Natural killer cell (primary cell): Measurements from ENCODE around the gene CBR3. TPM values are rescaled to one million over a fixed set of nuclear protein-coding genes. Genes with fewer than 3 reads are reported as not detected.
"Not testable (repeated sequence)": the region's sequence is repeated elsewhere in the genome, so short reads cannot be mapped to it uniquely, and the experiment has no call there.

Experiments
- ATAC-seq, 3 donors: fragments of 150-1000 bp in 2 of 3; fragments of 200-7000 bp in 1 of 3; cut with Tn5 transposase; 1 replicate in 1 of 3; 2 replicates in 2 of 3; pipeline ENCODE4 v1.10.0; 2021; ENCODE audit warnings: mild to moderate bottlenecking in 2 of 3, moderate library complexity in 2 of 3
- DNase-seq, 2 donors: peaks; one replicate each; pipeline versions ENCODE4 v3.0.0 to v3.0.0-alpha.2; 2013 to 2021; ENCODE audit warnings: mixed read lengths in 1 of 2
- H3K27ac ChIP-seq: one replicate; pipeline ENCODE4 v1.5.1; 2013; ENCODE audit warnings: mild to moderate bottlenecking, low read length
- H3K27me3 ChIP-seq: one replicate; pipeline ENCODE4 v1.6.1; 2013; ENCODE audit warnings: low read length; ENCODE audit not compliant: control insufficient read depth, insufficient read depth
- H3K36me3 ChIP-seq: one replicate; pipeline ENCODE4 v1.6.1; 2013; ENCODE audit warnings: low read length; ENCODE audit not compliant: control insufficient read depth, insufficient read depth
- H3K4me1 ChIP-seq: one replicate; pipeline ENCODE4 v1.6.1; 2013; ENCODE audit warnings: low read length; ENCODE audit not compliant: control insufficient read depth, insufficient read depth
- H3K4me3 ChIP-seq: one replicate; pipeline ENCODE4 v1.5.1; 2013; ENCODE audit warnings: low read length
- H3K9me3 ChIP-seq: one replicate; pipeline ENCODE4 v1.6.1; 2013; ENCODE audit warnings: low read length; ENCODE audit not compliant: control insufficient read depth, insufficient read depth
- H3K27ac Mint-ChIP-seq, 2 donors: one replicate each; pipeline ENCODE4 v1.8.0; 2022; ENCODE audit warnings: mild to moderate bottlenecking in 2 of 2, mixed read lengths in 2 of 2, moderate library complexity in 1 of 2
- H3K27me3 Mint-ChIP-seq, 2 donors: one replicate each; pipeline ENCODE4 v1.8.0; 2022; ENCODE audit warnings: low read depth in 2 of 2, mixed read lengths in 2 of 2
- H3K36me3 Mint-ChIP-seq: one replicate; pipeline ENCODE4 v1.8.0; 2022; ENCODE audit warnings: mixed read lengths
- H3K4me1 Mint-ChIP-seq, 2 donors: one replicate each; pipeline ENCODE4 v1.8.0; 2022; ENCODE audit warnings: mixed read lengths in 2 of 2
- H3K4me3 Mint-ChIP-seq: one replicate; pipeline ENCODE4 v1.8.0; 2022; ENCODE audit warnings: mild to moderate bottlenecking, moderate library complexity, mixed read lengths
- H3K9me3 Mint-ChIP-seq, 2 donors: one replicate each; pipeline ENCODE4 v1.8.0; 2022; ENCODE audit warnings: mixed read lengths in 2 of 2
- WGBS: methylation state at CpG from one replicate; pipeline ENCODE4 v1.1.7; 2013; ENCODE audit warnings: missing lambda C conversion rate; ENCODE audit not compliant: insufficient coverage; 5-methylcytosine and 5-hydroxymethylcytosine counted together
- intact Hi-C: fragments of 100-400 bp; cut with micrococcal nuclease; formaldehyde crosslinking; loops from one replicate; pipeline ENCODE4 v1.14.2; 2022
- total RNA-seq, 4 donors: library from RNA; stranded (reverse); fragments of 120-200 nt in 1 of 4; gene quantifications; one replicate each; pipeline versions ENCODE4 v1.2.3 to v1.2.4, GENCODE V29; 2013 to 2022
- TF ChIP-seq, protein P1 (sequence below): fragments of 200-600 bp; IDR thresholded peaks from one replicate; pipeline ENCODE4 v1.8.0; 2022; ENCODE audit warnings: antibody characterized with exemption

Gene CBR3
- total RNA-seq, 3 donors from 2014 or later (not counting 1 experiment from before 2014, with no cell fraction given) = 0.95 to 1.5 (median 1.2) TPM

DNA sequence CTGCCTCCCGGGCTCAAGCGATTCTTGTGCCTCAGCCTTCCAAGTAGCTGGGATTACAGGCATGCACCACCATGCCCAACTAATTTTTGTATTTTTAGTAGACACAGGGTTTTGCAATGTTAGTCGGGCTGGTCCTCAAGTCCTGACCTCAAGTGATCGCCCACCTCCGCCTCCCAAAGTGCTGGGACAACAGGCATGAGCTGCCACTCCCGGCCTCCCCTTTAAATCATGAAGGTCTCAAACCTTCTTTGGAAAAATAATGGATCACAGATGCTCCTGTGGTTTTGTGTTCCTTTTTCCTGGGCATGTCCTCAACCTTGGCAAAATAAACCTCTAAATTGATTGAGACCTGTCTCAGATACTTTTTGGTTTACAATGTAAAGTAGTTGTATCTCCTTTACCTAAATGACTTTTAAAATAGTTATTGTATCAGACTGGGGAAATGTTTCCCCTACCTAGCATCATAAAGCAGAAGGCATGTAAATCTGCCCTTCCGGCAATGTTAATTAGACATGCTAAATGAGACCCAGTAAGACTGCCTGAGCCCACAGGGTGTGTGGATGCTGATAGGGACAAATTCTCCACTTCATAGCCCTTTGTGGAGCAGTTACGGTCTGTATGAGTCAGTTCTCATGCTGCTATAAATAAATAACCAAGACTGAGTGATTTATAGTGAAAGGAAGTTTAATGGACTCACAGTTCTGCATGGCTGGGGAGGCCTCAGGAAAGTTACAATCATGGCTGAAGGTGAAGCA lies 37.3 kb upstream of the CBR3 start:
- Histone ChIP-seq H3K4me3 (no peak overlapping the region), H3K9me3 (peaks cover 19% of the 10 kb centered on the region), H3K27me3 (no peaks in the 10 kb centered on the region), H3K36me3 (no peaks in the 10 kb centered on the region), H3K27ac (no peak overlapping the region), H3K4me1 (no peaks in the 10 kb centered on the region)
- no peak overlapping the region for H3K4me3 Mint-ChIP-seq
- no peak for DNase-seq
- H3K9me3 Mint-ChIP-seq = peaks cover 6% of the 10 kb centered on the region in 2 donors
- no peak overlapping the region for H3K27ac Mint-ChIP-seq
- H3K27me3 Mint-ChIP-seq = peaks cover 9 to 35% of the 10 kb centered on the region in 2 donors
- no peaks in the 10 kb centered on the region for H3K4me1 Mint-ChIP-seq
- WGBS = 79% methylated on average over 8 of the region's 8 CpGs
- peaks cover 10% of the 10 kb centered on the region for H3K36me3 Mint-ChIP-seq
- TF ChIP-seq, protein P1, sequence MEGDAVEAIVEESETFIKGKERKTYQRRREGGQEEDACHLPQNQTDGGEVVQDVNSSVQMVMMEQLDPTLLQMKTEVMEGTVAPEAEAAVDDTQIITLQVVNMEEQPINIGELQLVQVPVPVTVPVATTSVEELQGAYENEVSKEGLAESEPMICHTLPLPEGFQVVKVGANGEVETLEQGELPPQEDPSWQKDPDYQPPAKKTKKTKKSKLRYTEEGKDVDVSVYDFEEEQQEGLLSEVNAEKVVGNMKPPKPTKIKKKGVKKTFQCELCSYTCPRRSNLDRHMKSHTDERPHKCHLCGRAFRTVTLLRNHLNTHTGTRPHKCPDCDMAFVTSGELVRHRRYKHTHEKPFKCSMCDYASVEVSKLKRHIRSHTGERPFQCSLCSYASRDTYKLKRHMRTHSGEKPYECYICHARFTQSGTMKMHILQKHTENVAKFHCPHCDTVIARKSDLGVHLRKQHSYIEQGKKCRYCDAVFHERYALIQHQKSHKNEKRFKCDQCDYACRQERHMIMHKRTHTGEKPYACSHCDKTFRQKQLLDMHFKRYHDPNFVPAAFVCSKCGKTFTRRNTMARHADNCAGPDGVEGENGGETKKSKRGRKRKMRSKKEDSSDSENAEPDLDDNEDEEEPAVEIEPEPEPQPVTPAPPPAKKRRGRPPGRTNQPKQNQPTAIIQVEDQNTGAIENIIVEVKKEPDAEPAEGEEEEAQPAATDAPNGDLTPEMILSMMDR = no peak
- ATAC-seq = no peak
- intact Hi-C loops = no loop called here

DNA sequence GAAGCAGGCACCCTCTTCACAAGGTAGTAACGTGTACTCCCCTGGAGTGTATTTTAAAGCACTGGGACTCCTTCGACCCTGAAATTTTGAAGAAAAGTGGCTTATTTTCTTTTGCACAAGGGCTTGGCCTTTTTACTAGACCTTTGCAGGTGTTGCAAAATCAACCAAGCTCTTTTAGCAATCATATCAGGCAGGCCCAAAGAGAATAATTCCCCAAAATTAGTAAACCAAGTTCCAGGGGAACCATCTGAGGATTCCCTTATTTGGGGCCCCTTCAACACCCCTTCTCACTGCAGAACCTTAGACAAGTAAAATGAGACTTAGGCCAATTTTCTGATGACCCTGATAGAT lies 36.7 kb upstream of the CBR3 start:
- Histone ChIP-seq H3K27ac (no peak overlapping the region), H3K4me1 (no peaks in the 10 kb centered on the region), H3K27me3 (no peaks in the 10 kb centered on the region), H3K4me3 (no peak overlapping the region), H3K9me3 (peaks cover 13% of the 10 kb centered on the region), H3K36me3 (no peaks in the 10 kb centered on the region)
- Mint-ChIP-seq H3K27me3 (peaks cover 9 to 34% of the 10 kb centered on the region in 2 donors), H3K27ac (no peak overlapping the region), H3K4me3 (no peak overlapping the region), H3K36me3 (peaks cover 9% of the 10 kb centered on the region), H3K4me1 (no peaks in the 10 kb centered on the region), H3K9me3 (peaks cover 6% of the 10 kb centered on the region in 2 donors)
- DNase-seq = no peak
- 25% methylated on average over 2 of the region's 2 CpGs for WGBS
- no peak for ATAC-seq
- intact Hi-C loops = no loop called here
- TF ChIP-seq, protein P1 = no peak

DNA sequence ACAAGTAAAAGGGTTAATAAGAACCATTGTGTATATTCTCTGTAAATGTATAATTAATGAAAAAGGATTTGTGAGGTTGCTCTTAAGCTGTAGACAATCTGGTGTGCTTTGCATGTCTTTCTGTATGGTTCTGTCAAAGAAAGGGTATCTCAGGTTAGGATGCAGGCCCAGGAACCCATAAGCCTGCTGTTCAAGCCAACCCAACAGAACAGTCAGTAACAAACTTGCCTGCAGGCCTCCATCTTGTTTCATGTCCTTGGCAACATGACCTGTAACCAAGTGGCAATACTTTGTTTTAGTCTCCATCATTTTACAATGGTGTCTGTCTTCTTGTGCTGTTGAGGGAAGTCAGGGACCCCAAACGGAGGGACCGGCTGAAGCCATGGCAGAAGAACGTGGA lies 35.9 kb upstream of the CBR3 start:
- H3K36me3 ChIP-seq = no peaks in the 10 kb centered on the region
- 97% methylated on average over 3 of the region's 3 CpGs for WGBS
- DNase-seq = no peak
- H3K4me3 ChIP-seq = no peak overlapping the region
- H3K9me3 ChIP-seq = peaks cover 7% of the 10 kb centered on the region
- no peaks in the 10 kb centered on the region for H3K4me1 Mint-ChIP-seq
- ATAC-seq = no peak
- TF ChIP-seq, protein P1 = no peak
- intact Hi-C loops = no loop called here
- no peak overlapping the region for H3K27ac Mint-ChIP-seq
- peaks cover 12 to 34% of the 10 kb centered on the region in 2 donors for H3K27me3 Mint-ChIP-seq
- no peak overlapping the region for H3K4me3 Mint-ChIP-seq
- no peaks in the 10 kb centered on the region for H3K4me1 ChIP-seq
- H3K27ac ChIP-seq = no peak overlapping the region
- no peaks in the 10 kb centered on the region for H3K27me3 ChIP-seq
- peaks cover under 1% of the 10 kb centered on the region for H3K36me3 Mint-ChIP-seq
- H3K9me3 Mint-ChIP-seq = no peaks in the 10 kb centered on the region

DNA sequence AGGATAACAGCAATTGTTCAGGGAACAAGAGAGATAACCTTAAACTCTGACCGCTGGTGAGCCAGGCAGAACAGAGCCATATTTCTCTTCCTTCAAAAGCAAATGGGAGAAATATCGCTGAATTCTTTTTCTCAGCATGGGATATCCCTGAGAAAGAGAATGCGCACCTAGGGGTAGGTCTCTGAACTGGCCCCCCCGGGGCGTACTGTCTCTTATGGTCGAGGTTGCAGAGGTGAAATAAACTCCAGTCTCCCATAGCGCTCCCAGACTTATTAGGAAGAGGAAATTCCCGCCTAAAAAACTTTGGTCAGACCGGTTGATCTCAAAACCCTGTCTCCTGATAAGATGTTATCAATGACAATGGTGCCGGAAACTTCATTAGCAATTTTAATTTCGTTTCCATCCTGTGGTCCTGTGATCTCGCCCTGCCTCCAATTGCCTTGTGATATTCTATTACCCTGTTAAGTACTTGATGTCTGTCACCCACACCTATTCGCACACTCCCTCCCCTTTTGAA lies 35.1 kb upstream of the CBR3 start:
- H3K36me3 ChIP-seq, H3K9me3 Mint-ChIP-seq, H3K27ac Mint-ChIP-seq, ATAC-seq, H3K4me1 Mint-ChIP-seq, DNase-seq, H3K9me3 ChIP-seq, H3K4me3 Mint-ChIP-seq, H3K4me3 ChIP-seq, intact Hi-C loops, H3K27me3 ChIP-seq, H3K4me1 ChIP-seq, H3K27ac ChIP-seq, H3K36me3 Mint-ChIP-seq: not testable (repeated sequence)
- WGBS = 83% methylated on average over 9 of the region's 13 CpGs
- peaks cover 20 to 41% of the 10 kb centered on the region in 2 donors for H3K27me3 Mint-ChIP-seq
